NCI-H1092 (cell line): ENCODE measurements around the gene OR9Q2.
"Not testable (repeated sequence)": the region's sequence is repeated elsewhere in the genome, so short reads cannot be mapped to it uniquely, and the experiment has no call there.

Experiments used
- DNase-seq: peaks from one replicate; lab custom pipeline; 2025; lab: John Stamatoyannopoulos, UW

OR9Q2 gene, protein sequence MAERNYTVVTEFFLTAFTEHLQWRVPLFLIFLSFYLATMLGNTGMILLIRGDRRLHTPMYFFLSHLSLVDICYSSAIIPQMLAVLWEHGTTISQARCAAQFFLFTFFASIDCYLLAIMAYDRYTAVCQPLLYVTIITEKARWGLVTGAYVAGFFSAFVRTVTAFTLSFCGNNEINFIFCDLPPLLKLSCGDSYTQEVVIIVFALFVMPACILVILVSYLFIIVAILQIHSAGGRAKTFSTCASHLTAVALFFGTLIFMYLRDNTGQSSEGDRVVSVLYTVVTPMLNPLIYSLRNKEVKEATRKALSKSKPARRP

DNA sequence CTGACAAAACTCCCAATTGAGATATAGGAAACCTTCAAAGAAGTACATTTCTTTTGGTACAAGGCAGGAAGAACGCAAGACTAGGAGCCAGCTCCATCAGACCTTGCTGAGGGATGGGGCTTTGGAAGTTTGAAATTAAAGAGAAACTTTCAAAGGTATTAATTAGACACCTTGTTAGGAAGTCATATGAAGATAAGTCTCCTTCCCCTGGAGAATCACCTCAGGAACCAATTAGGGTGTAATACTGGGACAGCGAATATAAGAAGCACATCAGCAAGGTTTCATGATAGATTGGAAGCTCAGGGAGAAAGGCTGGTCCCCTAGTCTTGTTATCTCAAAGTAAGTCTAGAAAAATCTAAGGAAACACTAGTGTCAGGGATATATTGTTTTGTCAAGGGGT lies at the start of gene OR9Q2:
Gene OR9Q2 (plus strand): TSS at position 301 of the 400 bp plus-strand sequence. CDS start 1,421 bp downstream, outside the sequence.
- no peak for DNase-seq

DNA sequence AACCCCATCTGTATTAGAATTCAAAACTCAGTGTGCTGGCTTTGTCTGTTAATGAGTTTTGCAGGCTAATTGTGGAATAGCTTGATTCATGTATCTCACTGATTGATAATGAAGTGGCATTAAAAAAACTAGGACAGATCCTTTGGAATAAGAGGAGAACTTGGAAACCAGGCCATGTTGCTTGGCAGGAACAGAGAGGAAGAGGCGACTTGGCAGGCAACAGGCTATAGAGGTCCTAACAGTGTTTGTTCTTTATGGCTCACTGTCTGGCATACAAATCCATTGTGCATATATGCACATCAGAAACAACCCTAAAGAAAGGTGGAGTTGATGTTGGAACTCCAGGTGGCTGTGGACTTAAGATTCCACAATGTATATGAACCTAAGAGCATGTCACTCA lies 46.1 kb upstream of the OR9Q2 start:
- DNase-seq: no peak

DNA sequence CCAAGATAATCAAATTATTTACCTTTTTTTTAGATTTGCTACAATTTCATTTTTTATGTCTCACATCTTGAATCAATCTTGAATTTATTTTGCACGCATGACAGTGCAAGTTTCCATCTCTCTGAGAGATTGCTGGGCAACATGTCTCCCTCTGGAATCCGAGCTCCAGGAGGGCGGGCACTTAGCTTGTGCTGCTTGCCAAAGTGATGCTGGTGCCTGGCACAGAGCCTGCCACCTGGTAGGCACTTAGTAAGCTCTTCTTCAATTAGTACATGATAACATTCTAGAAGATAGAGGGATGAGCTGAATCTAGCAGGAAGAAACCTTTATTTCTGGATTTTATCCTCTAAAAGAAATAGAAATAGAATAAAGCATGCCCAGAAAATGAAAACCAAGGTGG lies 36.1 kb upstream of the OR9Q2 start:
- no peak for DNase-seq

DNA sequence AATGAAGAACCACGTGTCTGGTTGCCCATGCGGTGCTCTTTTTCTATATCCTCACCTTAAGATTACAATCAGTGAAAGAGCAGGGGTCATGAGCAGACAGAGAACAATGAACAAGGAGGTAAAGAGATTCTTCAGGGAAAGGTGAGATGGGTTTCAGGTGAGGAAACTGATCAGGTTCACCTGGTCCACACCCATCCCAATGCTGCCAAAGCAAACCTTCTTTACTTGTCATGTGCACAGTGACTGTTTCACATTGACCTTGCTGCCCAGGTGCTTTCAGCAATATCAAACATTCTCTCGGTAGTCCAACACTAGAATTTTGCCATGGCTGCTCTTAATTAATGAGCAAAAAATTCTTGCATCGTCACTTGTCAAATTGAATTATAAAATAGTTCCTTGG lies 24.5 kb upstream of the OR9Q2 start:
- DNase-seq: no peak

DNA sequence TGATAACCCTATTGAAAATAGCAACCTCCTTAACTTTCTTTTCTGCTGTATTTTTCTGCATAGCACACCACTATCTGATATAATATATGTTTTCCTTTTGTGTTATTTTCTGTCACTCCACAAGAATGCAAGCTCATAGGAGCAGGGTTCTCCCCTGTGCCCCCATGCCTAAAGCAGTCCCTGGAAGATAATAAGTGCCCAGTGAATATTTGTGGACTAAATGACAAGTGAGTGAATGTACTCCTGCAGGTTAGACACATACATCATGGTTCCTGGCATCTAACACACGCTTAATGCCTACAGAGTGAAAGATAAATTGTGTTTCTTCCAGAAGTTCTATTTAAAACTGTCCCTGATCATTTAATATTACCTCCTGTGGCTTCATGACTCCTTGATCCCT lies 23.9 kb upstream of the OR9Q2 start:
- DNase-seq: no peak

DNA sequence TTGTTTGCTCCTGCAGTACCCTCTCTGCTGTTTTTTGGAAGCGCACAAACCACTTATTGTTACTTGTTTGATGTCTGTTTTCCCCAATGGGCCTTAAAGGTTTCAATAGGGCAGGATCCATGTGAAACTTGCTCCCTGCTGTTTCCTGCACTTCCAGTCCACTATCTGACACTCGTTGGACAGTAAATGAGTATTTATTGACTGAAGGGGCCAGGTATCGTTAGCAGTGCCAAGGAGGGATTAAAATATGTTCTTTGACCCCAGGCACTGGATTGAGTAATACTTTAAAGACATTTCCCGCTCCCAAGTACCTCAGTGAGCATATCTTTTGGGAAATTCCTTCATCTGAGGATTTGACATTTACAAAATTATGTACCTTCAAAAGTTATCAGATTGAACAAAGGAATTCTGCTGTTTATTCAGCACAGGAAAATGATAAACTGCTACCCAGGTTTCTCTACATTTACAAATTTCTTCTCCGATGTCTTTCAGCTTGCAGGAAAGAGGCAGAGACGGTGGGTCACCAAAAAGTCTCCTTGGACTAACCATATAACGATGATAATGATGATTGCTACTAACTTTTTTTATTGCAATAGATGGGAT lies 23.3 kb upstream of the OR9Q2 start:
- DNase-seq: no peak

DNA sequence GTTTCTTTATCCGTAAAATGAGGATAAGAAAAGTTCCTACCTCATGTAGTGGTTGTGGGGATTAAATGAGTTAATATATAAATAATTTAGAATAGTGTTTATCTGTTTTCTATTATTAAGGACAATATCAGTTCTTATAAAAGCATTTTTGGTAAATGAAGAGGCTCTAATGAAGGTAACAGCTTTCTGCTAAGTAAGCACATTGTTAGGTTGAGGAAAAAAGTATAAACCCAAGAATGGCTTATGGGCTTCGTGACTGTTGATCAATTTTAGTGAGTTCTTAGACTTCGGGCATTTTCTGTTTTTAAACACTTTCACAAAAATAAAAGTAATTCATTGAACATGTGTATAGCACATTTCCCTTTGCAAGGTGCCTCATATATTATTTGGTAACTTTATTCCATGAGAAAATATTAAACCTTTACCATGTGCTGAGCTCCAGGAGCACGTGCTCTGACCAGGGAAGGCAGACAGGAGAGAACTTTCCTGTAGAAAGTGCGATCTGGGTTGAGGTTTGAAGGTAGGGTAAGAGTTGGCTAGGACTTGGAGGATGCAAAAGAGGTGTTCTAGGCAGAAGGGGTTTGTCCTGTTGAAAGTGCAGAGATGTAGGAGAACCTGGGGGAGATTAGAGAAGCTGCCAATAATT lies 11.3 kb upstream of the OR9Q2 start:
- DNase-seq: no peak

DNA sequence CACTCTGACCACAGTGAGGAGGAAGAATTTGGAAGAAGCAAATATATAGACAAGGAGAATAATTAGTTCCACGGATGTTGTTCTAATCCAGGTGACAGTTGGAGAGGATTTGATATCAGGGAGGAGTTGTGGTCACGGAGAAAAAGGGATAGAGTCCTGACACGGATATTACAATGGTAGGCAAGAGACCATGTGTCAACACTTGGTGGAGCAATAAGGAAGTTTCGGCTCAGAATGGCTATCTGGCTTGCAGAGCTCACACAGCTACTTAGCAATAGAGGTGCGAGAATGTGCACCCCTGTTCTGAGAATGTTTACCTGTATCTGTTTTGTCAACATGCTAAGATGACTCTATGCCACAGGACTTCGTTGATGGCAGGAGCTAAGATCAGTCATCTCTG lies 10.4 kb upstream of the OR9Q2 start:
- no peak for DNase-seq

DNA sequence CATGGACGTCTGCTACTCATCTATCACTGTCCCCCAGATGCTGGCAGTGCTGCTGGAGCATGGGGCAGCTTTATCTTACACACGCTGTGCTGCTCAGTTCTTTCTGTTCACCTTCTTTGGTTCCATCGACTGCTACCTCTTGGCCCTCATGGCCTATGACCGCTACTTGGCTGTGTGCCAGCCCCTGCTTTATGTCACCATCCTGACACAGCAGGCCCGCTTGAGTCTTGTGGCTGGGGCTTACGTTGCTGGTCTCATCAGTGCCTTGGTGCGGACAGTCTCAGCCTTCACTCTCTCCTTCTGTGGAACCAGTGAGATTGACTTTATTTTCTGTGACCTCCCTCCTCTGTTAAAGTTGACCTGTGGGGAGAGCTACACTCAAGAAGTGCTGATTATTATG lies 9.2 kb upstream of the OR9Q2 start:
- no peak for DNase-seq

DNA sequence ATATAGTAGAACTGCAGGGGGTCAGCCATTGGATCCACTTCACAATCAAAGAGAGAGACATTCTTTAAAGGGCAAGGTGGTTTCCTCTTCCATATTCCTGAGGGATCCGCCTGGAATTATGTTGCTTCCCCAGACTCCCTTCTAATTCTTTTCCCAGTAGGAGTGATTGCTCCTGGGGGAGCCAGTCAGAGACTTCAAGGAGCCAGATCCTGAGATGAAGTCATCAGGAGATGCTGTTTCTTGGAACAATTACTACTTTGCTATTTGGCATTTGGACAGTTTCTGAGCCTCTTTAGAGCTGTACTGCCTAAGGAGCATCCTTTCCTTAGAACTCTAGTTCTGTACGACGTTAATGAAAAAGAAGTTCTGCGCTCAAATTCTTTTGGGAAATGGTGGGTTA lies 1.9 kb upstream of the OR9Q2 start:
- DNase-seq: no peak

DNA sequence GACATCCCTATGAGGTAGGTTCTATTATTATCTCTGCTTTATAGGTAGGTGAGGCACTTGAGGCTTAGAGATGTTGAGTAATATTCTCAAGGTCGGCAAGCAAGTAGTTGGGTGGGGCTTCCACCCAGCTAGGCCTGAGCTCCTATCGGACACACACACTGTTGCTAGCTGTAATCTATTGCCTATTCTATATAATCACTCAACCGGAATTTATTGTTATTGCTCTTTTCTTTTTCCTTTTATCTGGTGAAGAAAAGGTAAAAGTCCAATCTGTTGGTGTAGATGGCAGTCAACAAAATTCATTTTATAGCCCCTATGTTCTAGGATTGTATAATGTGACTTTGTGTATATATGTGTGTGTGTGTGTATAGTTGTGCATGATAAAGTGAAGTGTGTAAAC lies 3.4 kb downstream of the OR9Q2 start:
- no peak for DNase-seq

DNA sequence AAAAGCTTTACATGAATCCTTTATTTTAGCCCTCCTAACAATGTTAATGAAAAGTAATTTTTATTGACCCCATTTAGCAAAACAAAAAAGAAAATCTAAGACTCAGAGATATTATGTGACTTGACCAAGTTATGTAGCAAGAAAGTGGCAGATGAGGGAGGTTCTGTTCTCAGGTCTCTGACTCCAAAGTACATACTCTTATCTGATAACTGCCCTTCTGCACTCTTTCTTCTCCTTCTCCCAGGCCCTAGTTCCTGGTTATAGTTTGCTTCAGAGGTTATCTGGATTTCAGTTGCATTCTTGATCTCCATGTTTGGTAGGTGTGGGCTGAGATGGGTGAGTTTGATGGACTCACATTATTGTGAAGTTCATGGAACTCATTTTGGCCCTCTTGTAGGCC lies 4.5 kb downstream of the OR9Q2 start:
- DNase-seq: no peak

DNA sequence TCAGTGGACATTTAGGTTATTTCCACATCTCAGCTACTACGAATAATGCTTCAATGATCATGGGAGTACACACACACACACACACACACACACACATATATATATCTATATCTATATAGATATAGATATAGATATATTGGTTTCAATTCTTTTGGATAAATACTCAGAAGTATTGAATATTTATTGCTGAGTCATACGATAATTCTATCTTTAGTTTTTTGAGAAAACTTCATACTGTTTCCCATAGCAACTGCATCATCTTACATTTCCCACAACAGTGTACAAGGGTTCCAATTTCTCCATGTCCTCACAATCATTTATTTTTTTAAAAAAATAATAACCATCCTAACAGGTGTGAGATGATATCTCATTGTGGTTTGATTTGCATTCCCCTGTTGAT lies 7.1 kb downstream of the OR9Q2 start:
- DNase-seq: no peak

DNA sequence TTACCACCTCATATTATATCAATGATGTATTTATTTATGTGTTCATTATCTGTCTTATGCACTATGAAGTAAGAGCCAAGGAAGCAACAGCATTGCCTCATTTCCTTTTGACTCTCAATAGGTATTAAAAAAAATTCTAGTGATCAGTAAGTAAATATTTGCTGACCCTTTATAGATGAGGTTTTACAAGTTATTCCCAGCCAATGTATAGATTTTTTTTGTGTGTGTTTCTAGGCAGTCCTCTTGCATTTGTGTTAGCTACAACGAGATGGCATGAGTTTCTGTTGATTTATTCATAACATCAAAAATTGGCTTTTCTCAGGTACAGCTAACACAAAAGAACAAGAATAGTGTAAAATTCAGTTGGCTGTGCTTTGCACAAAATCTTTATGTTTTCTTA lies 10.4 kb downstream of the OR9Q2 start:
- no peak for DNase-seq

DNA sequence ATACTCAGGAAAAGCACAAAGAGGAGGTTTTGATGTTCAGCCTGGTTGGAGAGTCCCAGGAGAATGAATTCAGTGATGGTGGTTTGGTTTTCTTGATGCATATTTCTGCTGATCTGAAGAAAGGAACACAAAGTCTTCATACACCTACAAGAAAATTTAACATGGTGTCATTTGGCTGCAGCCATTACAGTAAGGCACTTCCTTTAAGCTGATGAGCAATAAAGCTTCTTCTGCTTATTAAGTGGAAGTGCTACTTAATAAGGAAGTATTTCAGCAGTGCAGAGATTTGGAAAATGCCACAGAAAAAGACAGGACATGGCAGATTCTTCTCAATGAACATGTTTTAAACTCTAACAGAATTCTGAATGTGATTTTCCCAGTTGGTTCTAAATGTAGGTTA lies 15.2 kb downstream of the OR9Q2 start, which contains the start of gene OR1S2:
Gene OR1S2 (minus strand): TSS at position 101 of the 400 bp plus-strand sequence. CDS start 0 bp downstream, at position 101.
- DNase-seq: no peak

DNA sequence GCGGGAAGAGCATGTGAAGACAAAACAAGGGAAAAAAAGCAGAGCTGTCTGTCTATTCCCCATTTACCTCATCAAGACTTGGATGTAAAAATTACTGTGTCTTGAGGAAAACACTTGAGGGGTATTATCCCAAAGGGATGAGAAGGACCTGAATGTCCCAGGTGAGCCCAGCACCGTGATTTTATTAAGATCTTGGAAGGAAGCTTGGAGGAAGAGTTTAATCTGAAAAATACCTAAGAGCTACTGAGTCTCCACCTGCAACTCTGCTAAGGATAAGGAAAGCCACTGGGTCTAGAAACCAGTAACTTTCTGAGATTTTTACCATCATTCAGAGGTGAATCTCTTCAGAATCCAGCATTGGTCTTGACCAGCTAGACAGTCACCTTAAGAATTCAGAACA lies 23.6 kb downstream of the OR9Q2 start, which contains the start of gene OR1S1:
Gene OR1S1 (plus strand): TSS at position 301 of the 400 bp plus-strand sequence.
- not testable (repeated sequence) for DNase-seq

DNA sequence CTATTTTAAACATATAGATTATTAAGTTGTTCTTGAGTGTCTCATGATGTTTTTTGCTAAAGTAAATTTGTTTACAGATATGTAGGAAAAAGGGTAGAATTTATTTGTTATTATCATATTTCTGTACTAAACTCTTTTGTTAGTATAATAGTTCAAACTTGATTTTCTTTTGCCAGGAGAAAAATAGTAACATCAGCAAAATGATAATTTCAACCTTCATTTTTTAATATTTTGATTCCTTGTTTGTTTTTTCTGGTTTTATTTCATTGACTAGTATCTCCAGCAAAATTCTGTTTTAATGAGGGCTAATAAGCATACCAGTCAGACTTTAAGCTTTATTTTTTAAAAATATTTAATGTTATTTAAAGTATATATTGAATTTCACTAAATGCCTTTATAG lies 27.6 kb downstream of the OR9Q2 start:
- DNase-seq: no peak

DNA sequence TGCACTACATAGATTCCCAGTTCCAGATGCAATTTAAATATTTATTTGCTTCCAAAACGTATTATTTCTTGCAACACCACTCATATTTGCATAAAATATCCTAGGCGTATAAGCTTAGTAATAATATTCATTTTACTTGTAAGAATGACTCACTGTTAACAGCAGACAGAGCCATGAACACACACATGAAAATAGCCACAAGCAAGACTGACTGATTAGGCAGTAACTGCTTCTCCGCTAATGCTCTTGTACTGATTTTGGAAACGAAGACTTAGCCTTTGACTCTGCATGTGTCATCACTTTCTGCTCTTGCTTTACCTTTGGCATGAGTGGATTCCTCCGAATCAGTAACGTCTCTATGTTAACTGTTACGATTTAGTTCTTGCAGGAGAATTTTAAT lies 33.9 kb downstream of the OR9Q2 start:
- no peak for DNase-seq

DNA sequence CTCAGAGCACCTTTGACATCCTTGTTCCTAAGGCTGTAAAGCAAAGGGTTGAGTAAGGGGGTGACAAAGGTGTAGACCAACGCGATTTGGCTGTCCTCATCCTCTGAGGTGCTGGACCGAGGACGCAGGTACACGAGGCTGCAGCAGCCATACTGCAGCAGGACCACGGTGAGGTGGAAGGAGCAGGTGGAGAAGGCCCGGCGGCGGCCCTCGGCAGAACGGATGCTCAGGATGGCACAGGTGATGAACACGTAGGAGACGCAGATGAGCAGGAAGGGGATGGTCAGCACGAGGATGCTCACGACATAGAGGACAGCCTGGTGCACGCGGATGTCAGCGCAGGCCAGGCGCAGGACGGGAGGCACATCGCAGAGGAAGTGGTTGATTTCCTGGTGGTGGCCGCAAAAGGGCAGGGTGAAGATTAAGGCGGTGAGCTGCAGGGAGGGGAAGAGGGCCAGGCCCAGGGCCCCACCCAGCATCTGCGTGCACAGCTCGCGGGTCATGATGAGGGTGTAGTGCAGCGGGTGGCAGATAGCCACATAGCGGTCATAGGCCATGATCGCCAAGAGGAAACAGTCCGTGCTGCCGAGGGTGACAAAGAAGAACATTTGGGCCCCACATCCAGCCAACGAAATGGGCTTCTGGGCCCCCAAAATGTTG lies 39.2 kb downstream of the OR9Q2 start:
- no peak for DNase-seq
